ENCODE measurements around the gene WHRN.

DNA sequence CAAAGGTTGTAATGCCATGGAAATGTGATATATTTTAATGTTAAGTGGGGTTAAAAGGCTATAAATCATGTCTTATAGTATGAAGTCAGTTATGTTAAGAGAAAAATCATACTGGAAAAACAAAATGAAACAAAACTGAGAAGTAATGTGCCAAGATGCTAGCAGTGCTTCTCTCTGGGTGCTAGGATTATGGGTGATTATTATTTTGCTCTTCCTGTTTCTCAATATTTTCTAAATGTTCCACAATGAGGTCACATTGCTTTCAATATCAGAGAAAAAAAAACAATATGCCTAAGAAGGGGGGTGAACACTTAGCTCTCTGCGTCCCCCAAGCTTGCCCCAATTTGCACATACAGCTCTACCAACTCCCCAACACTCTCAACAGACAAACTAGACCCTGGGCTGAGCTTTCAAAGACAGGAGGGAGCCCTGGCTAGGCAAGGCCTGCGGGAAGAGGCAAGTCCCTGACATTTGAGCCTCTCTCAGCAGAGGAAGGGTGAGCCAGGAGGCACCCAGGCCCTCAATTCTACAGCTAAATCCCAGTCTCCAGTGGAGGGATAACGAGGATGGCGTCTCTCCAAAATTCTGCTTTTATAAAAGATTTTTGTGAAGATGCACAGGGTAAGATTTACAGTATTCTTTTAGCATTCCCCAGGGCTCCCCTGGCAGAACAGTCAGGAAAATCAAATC lies 24.4 kb downstream of the WHRN start:
- TF ChIP-seq POLR2AphosphoS5 (IDR thresholded peaks at IDR 0.05; ENCODE audit: insufficient read depth in 1 of 2, low read depth in 1 of 2): no peak
- TF ChIP-seq, protein P1, sequence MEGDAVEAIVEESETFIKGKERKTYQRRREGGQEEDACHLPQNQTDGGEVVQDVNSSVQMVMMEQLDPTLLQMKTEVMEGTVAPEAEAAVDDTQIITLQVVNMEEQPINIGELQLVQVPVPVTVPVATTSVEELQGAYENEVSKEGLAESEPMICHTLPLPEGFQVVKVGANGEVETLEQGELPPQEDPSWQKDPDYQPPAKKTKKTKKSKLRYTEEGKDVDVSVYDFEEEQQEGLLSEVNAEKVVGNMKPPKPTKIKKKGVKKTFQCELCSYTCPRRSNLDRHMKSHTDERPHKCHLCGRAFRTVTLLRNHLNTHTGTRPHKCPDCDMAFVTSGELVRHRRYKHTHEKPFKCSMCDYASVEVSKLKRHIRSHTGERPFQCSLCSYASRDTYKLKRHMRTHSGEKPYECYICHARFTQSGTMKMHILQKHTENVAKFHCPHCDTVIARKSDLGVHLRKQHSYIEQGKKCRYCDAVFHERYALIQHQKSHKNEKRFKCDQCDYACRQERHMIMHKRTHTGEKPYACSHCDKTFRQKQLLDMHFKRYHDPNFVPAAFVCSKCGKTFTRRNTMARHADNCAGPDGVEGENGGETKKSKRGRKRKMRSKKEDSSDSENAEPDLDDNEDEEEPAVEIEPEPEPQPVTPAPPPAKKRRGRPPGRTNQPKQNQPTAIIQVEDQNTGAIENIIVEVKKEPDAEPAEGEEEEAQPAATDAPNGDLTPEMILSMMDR (IDR thresholded peaks at IDR 0.05): no peak
- TF ChIP-seq POLR2A (IDR thresholded peaks at IDR 0.05): no peak
